GM19351 (cell line): ENCODE data around the gene SEPHS2.
"Not testable (repeated sequence)": the region's sequence is repeated elsewhere in the genome, so short reads cannot be mapped to it uniquely, and the experiment has no call there.

Experiments used
- ATAC-seq: cut with Tn5 transposase; IDR thresholded peaks from one replicate; pipeline ENCODE4 v1.9.1; 2021; ENCODE audit warnings: mild to moderate bottlenecking, moderate library complexity; ENCODE audit not compliant: unreplicated experiment

The SEPHS2 gene

GRCh38 chr16:30401768-30402425 lies 43.8 kb downstream of the SEPHS2 start:
- ATAC-seq = no peak

GRCh38 chr16:30399435-30400186 lies 46.1 kb downstream of the SEPHS2 start:
- no peak for ATAC-seq

GRCh38 chr16:30398661-30399434 lies 46.8 kb downstream of the SEPHS2 start:
- ATAC-seq = no peak

- no peak for ATAC-seq
Observed at GRCh38 chr16:30397776-30398660, 47.7 kb downstream of the SEPHS2 start.

GRCh38 chr16:30397056-30397455 lies 48.6 kb downstream of the SEPHS2 start:
- no peak for ATAC-seq

GRCh38 chr16:30396627-30397026 lies 49.0 kb downstream of the SEPHS2 start:
- not testable (repeated sequence) for ATAC-seq

GRCh38 chr16:30395992-30396585 lies 49.6 kb downstream of the SEPHS2 start:
- no peak for ATAC-seq

GRCh38 chr16:30395155-30395991 lies 50.3 kb downstream of the SEPHS2 start, which contains the start of gene ZNF48:
Gene ZNF48, plus strand, starts transcription at chr16:30395420. Its CDS starts 375 bp downstream, at chr16:30395795.
- no peak for ATAC-seq

GRCh38 chr16:30394592-30395154 lies 51.0 kb downstream of the SEPHS2 start:
- no peak for ATAC-seq
